ENCODE data around the gene SNRNP25. TPM values are rescaled to one million over a fixed set of nuclear protein-coding genes. Genes with fewer than 3 reads are reported as not detected.

Gene SNRNP25
- polyA plus RNA-seq, 3 donors = 43.0 to 46.0 (median 44.3) TPM

DNA sequence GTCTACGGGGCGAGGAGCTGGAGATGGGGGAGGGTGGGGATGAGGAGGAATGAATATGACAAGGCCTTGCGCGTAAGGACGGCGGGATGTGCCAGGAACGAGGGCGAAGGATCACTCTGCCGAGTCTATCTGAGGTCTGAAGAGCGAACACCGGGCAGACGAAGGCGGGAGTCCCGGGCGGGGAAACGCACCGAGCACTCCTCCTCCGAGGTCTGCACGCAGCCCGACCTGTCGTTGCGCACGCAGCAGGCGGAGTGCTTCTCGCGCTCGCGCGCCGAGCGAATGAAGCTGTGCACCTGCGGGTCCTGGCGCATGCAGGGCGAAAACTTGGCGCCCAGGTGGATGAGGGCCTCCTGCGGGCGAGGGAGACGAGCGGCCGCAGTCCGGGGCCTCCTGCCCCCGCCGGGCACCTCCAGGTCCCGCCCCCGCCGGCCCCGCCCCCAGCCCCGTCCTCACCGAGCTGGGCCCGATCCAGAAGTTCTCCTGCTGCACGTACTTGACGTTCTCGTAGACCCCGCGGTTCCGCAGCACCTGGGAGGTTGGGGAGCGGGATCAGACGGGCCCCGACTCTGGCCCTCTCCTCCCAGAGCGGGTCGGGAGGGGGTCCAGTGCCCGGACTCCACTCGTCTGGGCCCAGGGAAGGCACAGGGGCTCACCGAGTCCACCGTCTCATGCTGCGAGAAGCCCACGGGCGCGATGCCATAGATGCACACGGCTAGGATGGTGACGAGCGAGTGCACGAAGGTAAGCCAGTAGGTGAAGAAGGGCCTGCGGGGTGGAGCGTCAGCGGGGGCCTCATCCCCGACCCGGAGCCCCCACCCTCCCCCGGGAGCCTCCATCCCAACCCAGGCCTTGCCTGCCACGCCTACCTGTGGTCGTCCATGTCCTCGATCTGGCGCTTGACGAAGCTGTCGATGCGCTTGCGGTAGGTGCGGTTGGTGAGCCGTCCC is 7.6 kb downstream of the SNRNP25 start:
- DNase-seq = no peak

DNA sequence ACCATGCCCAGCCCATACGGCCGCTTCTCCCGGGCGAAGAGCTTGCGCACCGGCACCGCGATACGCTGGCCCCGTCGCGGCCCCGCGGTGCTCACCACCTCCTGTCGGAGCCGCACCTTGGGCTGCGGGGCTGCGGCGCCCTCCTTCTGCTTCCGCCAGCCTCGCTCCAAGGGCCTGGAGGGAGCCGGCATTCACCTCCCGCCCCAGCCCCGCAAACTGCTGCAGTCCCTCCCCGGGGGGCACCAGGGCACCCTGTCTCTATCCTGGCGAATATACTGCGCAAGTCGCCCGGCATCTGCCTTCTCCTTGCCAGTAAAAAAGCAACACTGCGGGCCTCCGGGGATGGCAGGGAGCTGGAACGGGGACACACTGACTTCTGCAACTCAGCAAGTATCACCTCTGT is 8.3 kb downstream of the SNRNP25 start:
- DNase-seq = no peak

- DNase-seq = no peak
Measured at GRCh38 chr16:62283-62967, 8.8 kb downstream of the SNRNP25 start.

DNA sequence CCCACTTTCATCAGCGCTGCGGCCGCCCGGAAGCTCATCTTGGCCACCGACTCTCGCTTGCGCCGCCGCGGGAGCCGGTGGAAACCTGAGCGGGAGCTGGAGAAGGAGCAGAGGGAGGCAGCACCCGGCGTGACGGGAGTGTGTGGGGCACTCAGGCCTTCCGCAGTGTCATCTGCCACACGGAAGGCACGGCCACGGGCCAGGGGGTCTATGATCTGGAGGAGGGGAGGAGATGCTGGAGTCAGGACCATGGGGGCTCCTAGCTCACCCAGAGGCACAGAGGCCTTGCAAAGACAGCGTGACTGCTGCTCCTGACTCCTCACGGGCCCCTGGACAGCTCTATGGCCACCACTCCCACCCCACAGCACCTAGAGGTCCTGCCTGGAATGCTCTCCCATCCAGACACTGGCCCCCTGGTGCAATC is 9.4 kb downstream of the SNRNP25 start:
- no peak for DNase-seq

- no peak for DNase-seq
Measured at GRCh38 chr16:63466-63865, 9.8 kb downstream of the SNRNP25 start.

GRCh38 chr16:63998-64913 is 10.6 kb downstream of the SNRNP25 start:
- no peak for DNase-seq

- DNase-seq = no peak
Measured at GRCh38 chr16:64914-65255, 11.3 kb downstream of the SNRNP25 start.

GRCh38 chr16:65745-66144 is 12.1 kb downstream of the SNRNP25 start:
- peak; percentile 58 for DNase-seq

- DNase-seq = no peak
Measured at GRCh38 chr16:66309-67182, 12.9 kb downstream of the SNRNP25 start.

DNA sequence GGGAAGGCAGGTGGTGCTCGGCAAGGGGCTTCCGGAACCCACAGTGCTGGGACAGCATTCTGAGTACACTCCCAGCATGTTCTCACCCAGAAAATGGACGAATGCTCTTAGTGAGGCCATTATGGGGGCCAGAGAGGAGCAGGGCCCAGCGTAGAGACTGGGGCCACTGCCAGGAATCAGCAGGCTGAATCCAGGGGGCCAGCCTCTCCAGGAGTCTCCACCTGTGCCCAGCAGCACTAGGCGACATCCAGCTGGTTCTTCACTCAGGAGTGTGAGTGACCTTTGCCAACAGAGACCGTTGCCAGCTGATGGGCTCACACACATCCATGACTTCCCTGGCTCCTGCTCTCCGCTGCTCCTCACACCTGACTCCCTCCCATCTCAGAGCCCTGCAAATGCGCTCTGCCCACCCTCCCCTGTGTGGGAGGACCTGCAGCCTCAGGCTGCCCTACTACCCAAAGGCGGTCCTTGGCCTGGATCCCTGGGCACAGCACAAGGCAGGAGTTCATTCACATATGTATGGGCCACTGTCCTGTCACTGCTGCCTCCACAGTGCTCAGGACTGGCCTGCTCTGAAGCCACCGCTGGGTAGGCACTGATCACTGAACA is 13.7 kb downstream of the SNRNP25 start:
- DNase-seq = no peak

- DNase-seq = no peak
Measured at GRCh38 chr16:67884-68789, 14.5 kb downstream of the SNRNP25 start.

GRCh38 chr16:69181-69580 is 15.6 kb downstream of the SNRNP25 start:
- no peak for DNase-seq

DNA sequence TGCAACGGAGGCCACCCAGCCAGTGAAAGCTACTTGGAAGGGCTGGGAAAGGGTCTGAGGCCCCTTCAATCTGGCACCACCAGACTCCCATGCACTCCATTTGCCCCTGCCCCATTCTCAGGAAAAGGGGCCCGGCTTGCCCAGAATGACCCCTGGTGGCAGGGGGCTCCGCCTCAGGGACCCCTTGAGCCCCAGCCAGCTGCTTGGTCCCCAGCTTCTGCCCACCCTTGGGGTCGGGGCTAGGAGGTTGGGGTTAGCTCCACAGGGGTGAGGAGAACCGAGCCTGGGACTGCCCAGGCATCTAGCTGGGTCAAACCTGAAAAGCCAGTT is 17.5 kb downstream of the SNRNP25 start:
- no peak for DNase-seq

GRCh38 chr16:71540-72401 is 18.1 kb downstream of the SNRNP25 start:
- DNase-seq = peak; percentile 72

DNA sequence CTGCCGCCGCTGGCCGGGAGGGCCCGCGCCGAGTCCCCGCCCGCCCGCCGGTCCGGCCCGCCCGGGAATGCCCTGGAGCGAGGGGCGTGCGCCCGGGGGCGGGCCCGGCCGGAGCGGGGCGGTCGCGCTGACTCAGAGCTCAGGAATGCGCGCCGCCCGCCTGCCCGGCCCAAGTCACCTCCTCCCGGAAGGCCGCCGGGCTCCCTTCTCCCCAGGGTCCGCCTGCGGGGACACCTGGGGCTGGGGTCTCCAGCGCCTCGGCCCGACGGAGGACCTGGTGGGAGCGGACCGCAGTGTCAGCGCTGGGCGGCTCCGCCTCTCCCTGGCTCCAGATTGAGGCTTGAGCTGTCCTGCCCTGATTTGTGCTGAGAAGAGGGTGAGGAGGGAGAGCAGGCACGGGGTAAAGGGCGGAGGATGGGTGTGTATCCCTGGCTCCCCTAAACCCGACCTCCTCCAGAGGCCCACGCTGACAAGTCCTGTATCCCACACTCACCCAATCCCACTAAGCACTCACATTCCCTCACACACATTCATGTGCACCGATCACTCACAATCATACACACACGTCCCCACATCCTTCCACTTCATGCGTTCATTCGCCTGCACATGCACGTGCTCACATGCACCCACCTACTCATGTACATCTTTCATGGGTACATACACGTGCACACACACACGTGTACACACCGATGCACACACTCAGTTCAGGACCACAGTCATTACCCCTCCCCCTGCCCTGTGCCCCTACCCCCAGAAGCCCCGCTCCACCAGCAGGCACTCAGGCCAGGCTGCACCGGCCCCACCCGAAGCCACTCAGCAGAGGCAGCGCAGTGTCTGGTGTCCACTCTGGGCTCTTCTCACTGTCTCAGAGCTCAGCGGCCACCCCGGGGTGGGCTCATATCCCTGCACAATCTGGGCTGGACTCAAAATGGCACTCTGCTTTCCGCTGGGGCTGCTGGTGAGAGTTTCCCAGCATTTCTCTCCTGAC is 19.2 kb downstream of the SNRNP25 start, which contains the start of gene RHBDF1:
Gene RHBDF1, minus strand, starts transcription at position 71 of the 988 bp plus-strand sequence. CDS start 7,616 bp downstream, outside the sequence.
- DNase-seq = peak; percentile 71

DNA sequence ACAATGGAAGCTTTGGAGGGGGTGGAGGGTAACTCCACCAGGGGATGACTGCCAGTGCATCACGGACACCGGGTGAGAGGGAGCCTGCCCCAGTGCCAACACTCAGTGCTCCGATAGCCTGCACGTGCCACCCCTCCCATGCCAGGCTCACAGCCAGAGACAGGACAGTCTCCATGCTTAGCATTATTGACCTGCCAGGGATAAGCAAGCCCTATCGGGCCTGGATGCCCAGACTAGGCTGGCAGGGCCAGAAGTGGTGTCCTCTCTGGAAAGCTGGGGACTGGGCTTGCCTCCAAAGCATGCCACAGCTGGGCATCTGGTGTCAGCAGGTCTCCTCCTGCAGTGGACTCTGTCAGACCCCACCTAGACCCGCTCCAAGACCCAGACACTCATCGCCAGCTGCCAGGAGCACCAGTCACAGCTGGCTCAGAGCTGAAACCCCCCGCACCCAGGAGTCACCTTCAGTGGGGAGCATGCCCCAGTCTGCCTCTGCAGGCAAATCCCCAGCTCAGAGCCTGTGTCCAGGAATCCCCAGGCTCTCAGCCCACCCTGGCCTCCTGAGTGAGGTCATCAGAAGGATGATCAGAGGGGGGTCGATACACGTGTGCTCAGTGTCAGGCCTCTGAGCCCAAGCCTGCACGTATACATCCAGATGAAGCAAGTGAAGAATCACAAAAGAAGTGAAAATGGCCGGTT is 20.6 kb downstream of the SNRNP25 start:
- no peak for DNase-seq

Data from renal pelvis (tissue), 4 donors.